Lung (tissue), 12 donors: Measurements from ENCODE around the gene TMEM164. TPM values are rescaled to one million over a fixed set of nuclear protein-coding genes. Genes with fewer than 3 reads are reported as not detected.

Source experiments
- ATAC-seq: fragments of 200-7000 bp; cut with Tn5 transposase; one replicate; pipeline ENCODE4 v1.9.1; 2020; ENCODE audit warnings: moderate number of reproducible peaks; ENCODE audit not compliant: insufficient read depth, low FRiP score
- DNase-seq, 3 donors: peaks; one replicate each; pipeline ENCODE4 v3.0.0-alpha.2; 2013 to 2017
- H3K27ac ChIP-seq, 2 donors: one replicate each; pipeline ENCODE4 v1.5.1; 2013; ENCODE audit warnings: mild to moderate bottlenecking in 2 of 2, moderate library complexity in 2 of 2, control low read depth in 1 of 2, inconsistent platforms in 1 of 2, low read depth in 1 of 2, low read length in 1 of 2
- H3K27me3 ChIP-seq, 3 donors: one replicate each; pipeline ENCODE4 v1.5.1; 2013; ENCODE audit warnings: low read length in 2 of 3; ENCODE audit not compliant: control insufficient read depth in 3 of 3, insufficient read depth in 3 of 3
- H3K36me3 ChIP-seq, 4 donors: one replicate each; pipeline ENCODE4 v1.5.1; 2013; ENCODE audit warnings: low read length in 4 of 4, mild to moderate bottlenecking in 1 of 4, moderate library complexity in 1 of 4; ENCODE audit not compliant: control insufficient read depth in 4 of 4, insufficient read depth in 4 of 4
- H3K4me1 ChIP-seq, 5 donors: one replicate each; pipeline ENCODE4 v1.5.1; 2013; ENCODE audit warnings: low read length in 5 of 5, mild to moderate bottlenecking in 2 of 5, moderate library complexity in 1 of 5; ENCODE audit not compliant: control insufficient read depth in 5 of 5, insufficient read depth in 5 of 5
- H3K4me3 ChIP-seq: one replicate; pipeline ENCODE4 v1.5.1; 2013; ENCODE audit warnings: mild to moderate bottlenecking, control low read depth, moderate library complexity
- H3K9ac ChIP-seq, 2 donors: one replicate each; pipeline ENCODE4 v1.5.1; 2013; ENCODE audit warnings: low read length in 2 of 2, control low read depth in 1 of 2; ENCODE audit not compliant: insufficient read depth in 1 of 2
- H3K9me3 ChIP-seq, 4 donors: one replicate each; pipeline ENCODE4 v1.5.1; 2013; ENCODE audit warnings: low read length in 3 of 4, mild to moderate bottlenecking in 1 of 4, moderate library complexity in 1 of 4; ENCODE audit not compliant: control insufficient read depth in 4 of 4, insufficient read depth in 3 of 4
- CTCF ChIP-seq: IDR thresholded peaks from 2 replicates; pipeline ENCODE4 v1.5.1; 2012; ENCODE audit warnings: mild to moderate bottlenecking; ENCODE audit errors: control extremely low read depth, extremely low read depth
- WGBS, 2 donors: extraction: QIAGEN DNeasy Blood & Tissue Kit; methylation state at CpG; one replicate each; pipeline ENCODE4 v1.1.7; 2013; 5-methylcytosine and 5-hydroxymethylcytosine counted together
- polyA plus RNA-seq, 2 donors: library from polyadenylated mRNA; stranded (reverse); fragments of 200-250 nt; gene quantifications; one replicate each; pipeline ENCODE4 v1.2.1, GENCODE V29; 2013
- total RNA-seq, 2 donors: library from RNA; depleted of rRNA in 1 of 2; stranded (reverse); fragments of >200 nt in 1 of 2; gene quantifications; one replicate each; pipeline ENCODE4 v1.2.1, GENCODE V29; 2014 to 2021
- donor health status: control.
- donor health status: control.
- donor health status: Bipolar disorder and iron deficiency.
- donor health status: healthy.
- donor health status: DM: yes; HTN: yes; CAD: no.

TMEM164 gene
- total and polyA plus RNA-seq, 4 donors, result 22.4 to 87.0 (median 38.0) TPM

- H3K4me1 ChIP-seq, result peaks cover 0 to 15% (median 0%) of the 10 kb centered on the region in 5 donors
- no peaks in the 10 kb centered on the region for H3K36me3 ChIP-seq
- H3K9ac ChIP-seq, result no peak overlapping the region
- H3K27me3 ChIP-seq, result peaks cover 0 to 13% (median 4%) of the 10 kb centered on the region in 3 donors
- WGBS, 2 donors, result 34 to 72% methylated on average over 6 of the region's 6 CpGs
- H3K27ac ChIP-seq, result no peak overlapping the region
- TF ChIP-seq CTCF, result no peak
- ATAC-seq (no peak), DNase-seq (no peak)
- no peak overlapping the region for H3K4me3 ChIP-seq
- no peaks in the 10 kb centered on the region for H3K9me3 ChIP-seq
These were observed 86.9 kb downstream of the TMEM164 start for GRCh38 chrX:110089656-110090403.

DNA sequence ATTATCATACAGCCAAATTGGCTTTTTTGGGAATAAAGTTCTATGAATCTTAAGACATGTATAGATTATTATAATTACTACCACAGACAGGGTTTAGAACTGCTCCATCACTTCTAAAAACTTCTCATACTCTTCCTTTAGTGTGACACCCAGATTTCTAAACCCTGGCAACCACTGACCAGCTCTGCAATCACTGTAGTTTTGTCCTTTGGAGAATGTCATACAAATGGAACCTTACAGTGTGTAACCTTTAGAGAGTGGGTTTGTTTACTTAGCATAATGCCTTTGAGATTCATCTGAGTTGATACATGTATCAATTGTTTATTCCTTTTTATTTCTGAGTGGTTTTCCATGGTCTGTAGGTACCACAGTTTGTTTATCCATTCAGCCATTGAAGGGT, 95.0 kb downstream of the TMEM164 start:
- peaks cover 0 to 13% (median 0%) of the 10 kb centered on the region in 3 donors for H3K27me3 ChIP-seq
- peaks cover 0 to 2% (median 0%) of the 10 kb centered on the region in 4 donors for H3K36me3 ChIP-seq
- peaks cover 0 to 3% (median 0%) of the 10 kb centered on the region in 5 donors for H3K4me1 ChIP-seq
- H3K9me3 ChIP-seq, result peaks cover 0 to 3% (median 0%) of the 10 kb centered on the region in 4 donors
- no peak for TF ChIP-seq CTCF
- H3K27ac ChIP-seq, result no peak overlapping the region
- ATAC-seq (no peak), DNase-seq (no peak)
- H3K9ac ChIP-seq, result no peak overlapping the region
- no peak overlapping the region for H3K4me3 ChIP-seq

- peaks cover 0 to 3% (median 0%) of the 10 kb centered on the region in 5 donors for H3K4me1 ChIP-seq
- ATAC-seq, result no peak
- WGBS, 2 donors, result 62 to 100% methylated on average over 1 of the region's 1 CpG
These were observed 100.4 kb downstream of the TMEM164 start for GRCh38 chrX:110103344-110103743.

More at GRCh38 chrX:110103344-110103743, 100.4 kb downstream of the TMEM164 start:
- DNase-seq, result no peak
- no peaks in the 10 kb centered on the region for H3K9me3 ChIP-seq
- TF ChIP-seq CTCF, result no peak
- H3K9ac ChIP-seq, result no peak overlapping the region
- no peak overlapping the region for H3K4me3 ChIP-seq
- H3K36me3 ChIP-seq, result no peaks in the 10 kb centered on the region
- peaks cover 0 to 27% (median 3%) of the 10 kb centered on the region in 3 donors for H3K27me3 ChIP-seq
- no peak overlapping the region for H3K27ac ChIP-seq
